ENCODE measurements around the gene RTL10. TPM values are rescaled to one million over a fixed set of nuclear protein-coding genes. Genes with fewer than 3 reads are reported as not detected.

Gene RTL10
- total RNA-seq, 1 experiment from 2014 or later = 24.4 TPM

- Histone ChIP-seq H4K8ac (replicated peaks; ENCODE audit: insufficient read length, low read depth, low read length) (no peak overlapping the region), H3T11ph (ENCODE audit: low read length) (no peak overlapping the region), H3K27me3 (ENCODE audit: insufficient read depth, low read length) (no peaks in the 10 kb centered on the region), H3K27ac (ENCODE audit: insufficient read length, low read depth, low read length) (no peak overlapping the region), H3K23ac (ENCODE audit: insufficient read length, low read depth, low read length) (no peak overlapping the region), H3K14ac (ENCODE audit: insufficient read depth, low read length) (no peak overlapping the region), H3K79me2 (ENCODE audit: insufficient read depth, low read length) (no peaks in the 10 kb centered on the region), H2BK20ac (ENCODE audit: low read depth, low read length, poor library complexity, severe bottlenecking) (no peak overlapping the region), H3K4ac (ENCODE audit: low read depth, low read length) (no peak overlapping the region), H4K20me1 (ENCODE audit: control insufficient read depth, insufficient read depth, insufficient read length) (no peaks in the 10 kb centered on the region), H4K91ac (ENCODE audit: insufficient read length, low read depth, low read length) (no peak overlapping the region), H2AFZ (ENCODE audit: low read length) (no peak overlapping the region), H2BK12ac (ENCODE audit: insufficient read length, low read depth, low read length) (no peak overlapping the region), H2BK120ac (ENCODE audit: low read depth, low read length, poor library complexity, severe bottlenecking) (no peak overlapping the region), H2AK5ac (ENCODE audit: insufficient read length, low read length) (no peak overlapping the region), H3K23me2 (ENCODE audit: insufficient read length, low read depth, low read length, poor library complexity, severe bottlenecking) (no peaks in the 10 kb centered on the region), H3K4me1 (ENCODE audit: insufficient read depth, low read length) (no peaks in the 10 kb centered on the region), H3K56ac (ENCODE audit: insufficient read length, low read depth, low read length) (no peak overlapping the region), H3K9ac (ENCODE audit: extremely low read depth, insufficient read length, low read length) (no peak overlapping the region), H4K5ac (ENCODE audit: insufficient read length, low read depth, low read length) (no peak overlapping the region), H2BK5ac (ENCODE audit: insufficient read length, low read length) (no peak overlapping the region), H3K9me3 (ENCODE audit: control insufficient read depth, low read depth, low read length) (no peaks in the 10 kb centered on the region), H2BK15ac (ENCODE audit: low read depth, low read length) (no peak overlapping the region), H3K18ac (ENCODE audit: insufficient read length, low read depth, low read length) (no peak overlapping the region), H3K4me2 (ENCODE audit: insufficient read depth, insufficient read length, low read length) (no peak overlapping the region), H3K79me1 (ENCODE audit: insufficient read depth, low read depth, low read length, poor library complexity, severe bottlenecking) (no peaks in the 10 kb centered on the region)
- no peak overlapping the region for H3K4me3 Mint-ChIP-seq
- H3K27me3 Mint-ChIP-seq (ENCODE audit: low read depth) = no peaks in the 10 kb centered on the region; the same call in 1 of the 2 replicates
- no CpG with 5 or more reads among the region's 2 CpGs for WGBS (ENCODE audit: extremely low coverage, insufficient read length, low lambda C conversion rate)
- TF ChIP-seq CTCF (conservative IDR thresholded peaks at IDR 0.05) = no peak
- H3K27ac Mint-ChIP-seq = no peak overlapping the region
- peaks cover 0 to 6% (median 5%) of the 10 kb centered on the region in 3 experiments; a peak in 4 of 7 replicates for H3K36me3 Mint-ChIP-seq (ENCODE audit: insufficient read depth in 1 of 3, low read depth in 3 of 3)
- DNase-seq = no peak
- H3K4me1 Mint-ChIP-seq = peaks cover 0 to 5% of the 10 kb centered on the region in 2 experiments; a peak in 2 of 4 replicates
- H3K9me3 Mint-ChIP-seq = peaks cover 0 to 3% of the 10 kb centered on the region in 2 experiments; a peak in 3 of 5 replicates
Measured at GRCh38 chr22:19826619-19826950, 28.1 kb downstream of the RTL10 start.

Data from H9 (cell line).